GM21723 (cell line): ENCODE data around the gene GJC1.
"Not testable (repeated sequence)": the region's sequence is repeated elsewhere in the genome, so short reads cannot be mapped to it uniquely, and the experiment has no call there.

Source experiments
- ATAC-seq: cut with Tn5 transposase; IDR thresholded peaks from one replicate; pipeline ENCODE4 v1.9.1; 2021; ENCODE audit warnings: mild to moderate bottlenecking, moderate library complexity; ENCODE audit not compliant: unreplicated experiment

GJC1 gene

GRCh38 chr17:44763170-44763569, 66.9 kb downstream of the GJC1 start:
- ATAC-seq = no peak

GRCh38 chr17:44761932-44762810, 67.9 kb downstream of the GJC1 start:
- ATAC-seq = no peak

GRCh38 chr17:44760474-44761308, 69.4 kb downstream of the GJC1 start:
- ATAC-seq = no peak

DNA sequence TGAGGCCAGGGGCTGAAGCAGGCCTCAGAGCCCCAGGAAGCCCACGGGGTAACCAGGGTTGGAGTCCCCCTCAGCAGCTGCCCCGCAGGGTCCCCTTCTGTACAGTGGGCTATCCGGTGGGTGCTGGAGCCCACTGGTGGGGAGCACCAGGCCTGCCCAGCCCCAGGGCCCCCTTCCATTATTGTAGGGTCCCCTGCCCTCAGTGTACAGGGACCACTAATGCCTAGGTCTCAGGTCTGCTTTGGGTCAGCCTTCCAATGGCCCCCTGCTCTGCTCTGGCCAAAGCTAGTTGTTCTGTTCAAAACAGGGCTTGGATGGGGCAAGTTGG, 70.2 kb downstream of the GJC1 start:
- no peak for ATAC-seq

DNA sequence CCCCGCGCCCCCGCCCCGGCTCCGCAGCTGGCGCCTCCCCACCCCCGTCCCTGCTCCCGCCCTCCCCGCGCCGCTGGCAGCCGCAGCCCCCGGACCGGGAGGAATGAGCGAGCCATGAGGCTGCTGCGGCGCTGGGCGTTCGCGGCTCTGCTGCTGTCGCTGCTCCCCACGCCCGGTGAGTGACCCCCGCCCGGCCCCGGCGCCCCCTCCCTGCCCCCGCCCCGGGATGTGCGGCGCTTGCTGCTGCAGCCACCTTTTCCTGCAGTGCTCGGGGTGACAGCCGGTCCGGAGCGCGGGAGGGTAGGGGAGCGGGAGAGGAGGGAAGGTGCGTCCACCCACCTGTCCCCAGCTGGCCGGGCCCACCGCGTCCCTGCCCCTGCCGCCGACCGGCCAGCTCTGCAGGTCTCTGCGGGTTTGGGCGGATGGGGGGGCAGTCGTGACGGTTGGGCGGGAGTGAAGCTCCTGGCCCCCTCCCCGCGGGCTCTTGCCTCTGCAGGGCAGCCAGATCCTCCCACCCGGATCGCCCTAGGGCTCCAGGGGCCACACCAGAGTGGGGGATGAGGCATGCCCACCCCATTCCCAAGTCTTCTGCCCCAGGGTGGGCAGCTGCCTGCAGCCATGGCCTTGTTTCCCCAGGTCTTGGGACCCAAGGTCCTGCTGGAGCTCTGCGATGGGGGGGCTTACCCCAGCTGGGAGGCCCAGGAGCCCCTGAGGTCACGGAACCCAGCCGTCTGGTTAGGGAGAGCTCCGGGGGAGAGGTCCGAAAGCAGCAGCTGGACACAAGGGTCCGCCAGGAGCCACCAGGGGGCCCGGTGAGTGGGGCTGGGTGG, 70.8 kb downstream of the GJC1 start:
- no peak for ATAC-seq

DNA sequence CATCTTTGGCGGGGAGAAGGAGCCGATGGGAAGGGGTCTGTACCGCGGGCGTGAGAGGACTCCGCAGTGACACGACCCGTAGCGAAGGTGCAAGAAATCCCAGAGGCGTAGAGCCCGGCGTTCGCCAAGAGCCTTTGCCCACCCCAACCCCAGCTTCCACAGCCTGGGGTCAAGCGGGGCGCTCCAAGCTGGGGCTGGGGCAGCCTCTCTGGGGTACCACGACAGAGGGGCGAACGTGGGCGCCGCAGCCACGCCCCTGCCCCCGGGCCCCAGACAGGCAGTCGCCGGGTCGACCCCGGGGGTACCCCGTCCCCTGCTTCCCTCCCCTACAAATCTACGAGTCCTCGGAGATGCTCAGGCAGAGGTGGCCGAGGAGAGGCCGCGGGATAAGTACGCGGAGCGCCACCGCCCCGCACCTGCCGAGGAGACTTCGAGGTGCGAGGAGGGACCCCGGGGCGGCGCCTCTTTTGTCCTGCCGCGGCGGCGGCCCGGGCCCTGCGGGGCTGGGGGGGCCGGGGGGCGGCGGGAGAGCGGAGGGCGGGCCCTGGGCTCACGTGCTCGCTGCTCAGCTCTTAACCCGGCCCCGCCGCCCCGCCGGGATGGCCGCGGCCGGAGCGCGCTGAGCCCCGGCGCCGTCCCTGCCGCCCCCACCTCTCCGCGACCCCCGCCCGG, 71.5 kb downstream of the GJC1 start, which contains the start of gene ADAM11:
Gene ADAM11 (plus strand): TSS at position 575 of the 672 bp plus-strand sequence. CDS start 212 bp downstream, outside the sequence.
- no peak for ATAC-seq

DNA sequence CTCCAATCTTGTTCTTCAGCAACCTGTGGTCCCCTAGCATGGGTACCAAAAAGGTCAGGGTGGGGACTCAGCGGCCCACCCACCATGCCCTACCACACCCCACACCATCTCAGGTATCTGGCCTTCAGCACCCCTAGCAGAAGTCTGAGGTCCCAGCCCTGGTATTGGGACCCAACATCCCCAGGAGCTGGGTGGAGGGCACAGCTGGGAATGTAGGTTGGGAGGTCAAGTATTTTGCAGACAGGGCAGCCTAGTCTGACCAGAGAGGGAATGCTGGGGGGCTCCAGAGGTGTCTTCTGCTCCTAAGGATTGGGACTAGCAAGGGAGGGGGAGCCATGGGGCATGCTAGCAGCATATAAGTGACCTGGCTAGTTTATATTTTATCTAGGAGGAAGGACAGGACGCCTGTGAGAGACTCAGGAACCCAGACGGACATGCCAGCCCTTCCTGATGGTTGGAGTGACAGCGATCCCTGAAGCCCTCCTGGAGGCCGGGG, 72.1 kb downstream of the GJC1 start:
- ATAC-seq = no peak

- no peak for ATAC-seq
These were observed 72.8 kb downstream of the GJC1 start for GRCh38 chr17:44757045-44757917.

- not testable (repeated sequence) for ATAC-seq
These were observed 74.9 kb downstream of the GJC1 start for GRCh38 chr17:44755180-44755579.

DNA sequence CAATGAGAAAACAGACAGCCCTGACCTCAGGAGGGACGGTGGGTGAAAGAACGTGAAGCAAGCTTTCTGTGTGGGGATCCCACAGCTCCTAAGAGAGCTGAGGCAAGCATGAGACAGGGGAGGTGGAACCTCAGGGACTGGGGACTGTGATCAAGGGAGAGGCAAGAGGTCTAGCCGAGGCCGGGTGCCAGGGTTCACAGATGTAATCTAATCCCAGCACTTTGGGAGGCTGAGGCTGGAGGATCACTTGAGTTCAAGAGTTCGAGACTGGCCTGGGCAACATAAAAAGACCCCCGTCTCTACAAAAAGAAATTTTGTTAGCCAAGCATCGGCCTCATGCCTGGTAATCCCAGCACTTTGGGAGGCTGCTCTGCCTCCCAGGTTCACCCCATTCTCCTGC, 75.8 kb downstream of the GJC1 start:
- ATAC-seq = no peak

DNA sequence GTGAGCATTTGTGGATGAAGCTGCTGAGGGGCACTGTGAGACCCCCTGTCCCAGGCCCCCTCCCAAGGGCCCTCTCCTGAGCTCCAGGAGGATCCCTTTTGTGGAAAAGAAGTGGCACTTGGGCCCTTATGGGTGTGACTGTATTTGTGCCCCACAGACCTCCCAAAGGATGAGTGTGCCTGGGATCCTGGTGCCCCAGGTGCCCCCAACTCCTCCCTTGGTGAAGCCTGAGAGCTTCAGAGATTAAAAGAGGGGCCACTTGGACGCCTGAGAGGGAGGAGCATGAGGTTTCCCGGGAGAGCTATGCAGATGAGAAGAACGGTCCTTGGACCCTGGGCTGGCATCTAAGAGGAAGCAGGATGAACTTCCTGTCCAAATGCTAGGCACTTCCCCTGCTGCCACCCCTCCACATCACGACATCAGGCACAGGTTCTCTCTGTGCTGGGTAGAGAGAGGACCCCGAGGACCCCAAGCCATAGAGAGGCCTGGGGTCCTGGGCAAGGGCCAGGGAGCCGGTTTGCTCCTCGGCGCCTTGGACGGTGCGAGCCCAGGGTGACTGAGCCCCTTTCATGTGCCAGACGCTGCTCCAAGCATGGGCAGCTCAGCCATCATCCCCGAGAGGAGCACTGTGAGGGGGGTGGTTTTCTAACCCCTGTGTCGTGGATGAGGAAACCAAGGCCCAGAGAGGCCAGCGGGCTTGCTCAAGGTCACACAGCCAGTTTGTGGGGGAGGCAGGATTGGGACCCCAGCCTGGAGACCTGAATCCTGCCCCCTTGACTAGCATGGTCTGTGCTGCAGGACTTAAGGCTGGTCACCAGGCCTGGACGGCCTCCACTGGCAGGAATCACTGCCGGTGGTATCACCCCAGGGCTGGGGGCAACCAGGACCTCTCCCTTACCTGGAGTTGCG, 76.9 kb downstream of the GJC1 start:
- no peak for ATAC-seq

GRCh38 chr17:44751806-44752205, 78.3 kb downstream of the GJC1 start:
- ATAC-seq = no peak

DNA sequence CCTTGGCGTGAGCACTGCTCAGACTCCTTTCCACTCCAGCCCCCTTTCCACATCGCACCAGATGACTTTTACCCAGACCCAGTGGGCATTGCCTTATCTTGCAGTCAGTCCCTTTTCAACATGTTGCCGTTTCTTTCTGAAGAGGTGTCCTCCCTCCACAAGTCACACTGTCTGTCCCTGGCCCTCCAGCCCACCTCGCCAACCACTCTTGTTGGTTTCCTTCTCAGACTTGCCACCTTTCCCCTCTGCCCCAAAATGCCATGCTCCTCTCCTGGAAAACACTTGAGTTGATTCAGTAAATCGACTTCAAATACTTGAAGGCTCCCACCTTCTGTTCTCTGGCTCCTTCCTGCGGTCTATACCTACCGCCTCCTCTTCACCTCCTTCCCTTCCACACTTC, 78.8 kb downstream of the GJC1 start:
- ATAC-seq = no peak

- no peak for ATAC-seq
These were observed 80.1 kb downstream of the GJC1 start for GRCh38 chr17:44749980-44750318.

- no peak for ATAC-seq
These were observed 80.8 kb downstream of the GJC1 start for GRCh38 chr17:44749076-44749979.
